Activated CD4-positive, alpha-beta T cell treated with anti-CD3 and anti-CD28 coated beads, Interleukin-10, Interleukin-2, amounts not matched to agents 100 ng/mL and 50 ng/mL, durations not matched to agents 16 hours and 8 hours (primary cell): Measurements from ENCODE around the gene LDLRAD4.
A peak's percentile ranks its signal among the peaks of the same experiment; 100 is the strongest.

Source experiments
- DNase-seq: peaks from one replicate; pipeline ENCODE4 v3.0.0-alpha.2; 2020

The LDLRAD4 gene

DNA sequence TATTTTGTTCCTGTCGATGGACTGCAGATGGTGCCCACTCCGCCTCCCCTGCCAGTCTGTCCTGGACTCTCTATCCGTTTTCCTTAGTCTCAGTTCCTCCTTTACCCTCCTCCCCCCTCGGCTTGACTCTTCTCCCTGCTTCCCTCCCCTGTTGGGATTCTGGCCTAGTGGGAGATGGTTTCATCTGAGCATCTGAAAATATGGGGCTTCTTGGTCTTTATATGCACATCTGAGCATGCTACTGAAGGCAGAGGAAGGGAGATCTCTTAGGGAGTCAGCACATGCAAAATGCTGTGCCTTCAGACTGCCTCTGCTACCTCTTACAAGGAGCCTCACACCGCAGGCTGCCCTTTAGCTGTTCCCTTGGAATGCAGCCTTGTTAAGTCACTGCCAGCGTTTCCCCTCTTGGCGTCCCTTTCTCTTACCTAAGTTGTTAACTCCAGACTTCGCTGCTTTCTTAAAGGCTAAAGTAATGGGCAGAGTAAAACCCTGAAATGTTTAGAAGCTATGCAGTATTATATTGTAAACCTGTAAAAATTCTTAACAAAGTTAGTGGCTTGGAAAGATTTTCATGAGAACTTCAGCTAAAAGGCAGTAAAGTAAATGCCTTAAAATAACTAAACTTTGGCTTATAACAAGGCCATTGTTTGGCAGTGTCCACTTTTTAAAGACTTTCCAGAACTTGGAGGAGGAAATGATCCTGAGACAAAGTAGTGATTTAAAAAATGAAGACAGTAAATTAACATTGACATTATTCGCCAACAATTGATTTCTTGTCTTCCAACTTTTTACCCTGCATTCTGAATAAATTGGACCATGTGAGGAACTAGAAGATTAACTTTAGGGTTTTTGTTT lies 49.8 kb downstream of the LDLRAD4 start:
- DNase-seq, result no peak

DNA sequence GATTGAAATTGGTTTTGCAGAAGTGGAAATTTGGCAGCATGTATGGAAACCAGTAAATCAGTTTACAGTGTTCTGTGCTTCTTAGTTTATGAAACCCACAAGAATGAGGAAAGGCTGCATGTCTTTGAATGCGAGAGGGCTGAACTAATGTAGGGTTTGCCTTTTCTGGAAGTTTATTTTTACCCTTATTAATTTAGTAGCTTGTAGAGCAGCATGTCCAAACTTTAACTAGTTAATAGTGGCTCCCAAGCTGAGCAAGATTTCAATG lies 50.4 kb downstream of the LDLRAD4 start:
- no peak for DNase-seq

DNA sequence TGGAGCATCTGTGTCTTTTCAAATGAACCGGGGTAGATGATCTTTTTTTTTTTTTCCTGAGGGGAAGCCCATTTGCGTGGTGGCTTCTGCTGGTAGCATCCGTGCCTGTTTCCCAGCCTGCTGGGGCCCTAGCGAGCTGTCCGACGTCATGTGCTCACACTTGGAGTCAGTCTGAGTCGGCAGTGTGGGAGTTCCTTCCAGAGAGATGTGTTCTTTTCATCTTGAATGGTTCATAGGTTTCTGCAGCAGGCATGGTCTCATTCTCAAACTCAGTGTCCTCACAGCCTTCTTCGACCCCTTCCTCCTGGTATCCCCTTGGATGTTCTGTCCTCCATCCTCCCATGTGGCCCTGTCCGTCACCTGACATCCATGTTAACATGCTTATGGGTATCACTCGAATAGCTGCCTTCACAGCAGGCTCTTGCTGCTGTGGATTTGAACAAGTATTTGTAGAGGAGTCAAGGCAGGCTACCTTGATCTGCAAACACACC lies 51.0 kb downstream of the LDLRAD4 start:
- DNase-seq, result peak; percentile 36

DNA sequence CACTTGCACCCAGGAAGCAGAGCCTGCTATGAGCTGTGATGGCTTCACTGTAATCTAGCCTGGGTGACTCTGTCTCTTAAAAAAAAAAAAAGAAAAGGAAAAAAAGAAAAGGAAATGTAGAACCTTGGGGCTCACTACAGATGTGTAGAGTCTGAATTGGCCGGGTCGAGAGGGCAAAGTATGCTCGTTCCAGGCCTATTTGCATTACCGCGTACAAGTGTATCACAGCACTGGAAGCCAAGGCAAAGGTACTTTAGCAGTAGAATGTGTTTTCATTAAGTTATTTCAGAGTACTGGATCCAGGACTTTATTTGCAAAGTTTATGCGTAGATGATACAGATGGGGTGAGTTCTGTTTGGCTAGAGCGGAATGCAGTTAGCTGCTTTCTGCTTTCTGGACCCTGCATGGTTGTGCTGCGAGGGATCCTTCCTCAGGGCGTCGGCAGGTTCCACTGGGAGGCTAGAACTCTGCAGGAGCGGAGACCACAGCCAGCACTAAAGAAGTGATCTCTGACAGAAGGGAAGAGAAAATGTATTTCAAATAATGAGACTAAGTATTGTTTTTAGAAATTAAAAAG lies 51.8 kb downstream of the LDLRAD4 start:
- no peak for DNase-seq

DNA sequence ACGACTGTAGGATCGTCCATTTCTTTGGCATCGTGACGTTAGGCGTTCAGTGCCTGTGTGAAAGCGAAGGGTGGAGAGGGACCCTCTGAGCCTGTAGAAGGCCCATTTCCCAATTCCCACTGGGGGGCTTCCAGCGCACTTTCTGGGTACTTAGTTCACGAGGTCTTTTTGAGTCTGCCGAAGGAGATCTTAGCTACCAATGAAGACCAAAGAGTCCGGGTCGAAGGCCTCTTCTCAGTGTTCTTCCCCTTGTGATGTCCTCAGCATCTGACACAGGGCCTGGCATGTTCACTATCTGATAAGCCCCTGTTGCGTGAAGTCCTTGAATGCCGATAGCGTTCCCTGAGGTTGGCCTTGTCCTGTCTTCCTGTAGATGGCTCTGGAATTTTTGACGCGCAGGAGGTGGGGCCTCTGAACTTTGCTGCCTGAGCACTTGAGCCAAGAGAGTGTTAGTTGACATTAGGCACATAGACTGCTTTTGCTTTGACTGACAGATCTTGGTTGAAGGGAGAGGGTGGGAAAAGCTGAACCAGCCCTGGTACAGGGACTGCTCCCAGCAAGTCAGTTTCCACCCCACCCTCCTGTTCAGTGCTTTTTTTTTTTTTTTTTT lies 52.8 kb downstream of the LDLRAD4 start:
- no peak for DNase-seq

DNA sequence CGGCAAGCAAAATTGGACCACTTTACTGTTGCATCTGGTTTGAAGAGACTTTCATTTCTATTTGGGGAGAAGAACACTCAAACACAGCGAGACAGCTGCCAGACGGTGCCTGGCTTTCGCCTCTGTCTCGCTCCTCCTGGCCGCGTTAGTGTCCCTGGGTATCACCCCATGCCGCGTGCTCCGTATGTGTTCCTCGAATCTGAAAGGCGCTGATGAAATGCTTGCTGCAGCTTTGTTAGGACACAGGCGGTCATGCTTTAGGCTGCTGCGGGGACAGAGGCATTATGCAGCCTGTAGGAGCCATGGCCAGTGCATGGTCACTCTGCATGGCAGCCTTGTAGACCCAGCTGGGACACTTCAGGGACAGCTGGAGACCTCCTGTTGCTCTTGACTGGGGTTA lies 53.9 kb downstream of the LDLRAD4 start:
- no peak for DNase-seq

DNA sequence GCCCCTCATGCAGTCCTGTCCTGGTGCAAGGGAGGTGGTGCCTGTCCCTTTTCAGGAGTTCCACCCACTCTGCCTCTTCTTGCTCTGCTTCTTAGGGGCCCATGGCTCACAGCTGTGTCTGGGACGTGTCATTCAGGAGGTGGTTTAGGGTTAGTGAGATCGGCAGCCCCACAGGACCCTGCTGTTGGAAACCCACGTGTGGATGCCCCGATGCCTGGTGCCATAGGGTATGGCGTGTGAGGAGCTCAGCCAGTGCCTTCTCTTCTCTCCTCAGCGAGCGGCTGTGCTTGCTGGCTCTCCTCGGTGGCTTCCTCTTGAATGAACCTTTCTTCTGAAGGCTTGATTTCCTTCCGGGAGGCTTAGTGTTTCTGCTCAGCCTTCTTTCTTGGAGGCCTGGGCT lies 55.2 kb downstream of the LDLRAD4 start:
- peak; percentile 54 for DNase-seq

DNA sequence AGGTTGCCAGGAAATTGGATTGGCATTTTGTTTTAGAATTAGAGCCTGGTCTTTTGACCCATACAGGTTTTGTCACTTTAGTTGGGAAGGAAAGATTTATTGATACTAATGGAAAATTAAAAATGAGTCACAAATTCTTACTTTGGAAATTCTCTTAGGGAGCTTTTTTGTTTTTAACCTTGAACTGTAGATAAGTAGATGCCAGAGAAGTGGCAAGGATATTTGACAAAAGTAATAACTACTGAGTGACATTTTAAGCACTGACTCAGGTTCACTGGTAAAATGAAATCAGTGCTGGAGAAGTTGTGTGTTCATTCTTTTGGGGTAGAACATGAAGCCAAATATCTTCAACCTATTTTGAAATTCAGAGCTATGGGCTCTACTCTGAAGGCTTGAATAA lies 56.5 kb downstream of the LDLRAD4 start:
- no peak for DNase-seq

DNA sequence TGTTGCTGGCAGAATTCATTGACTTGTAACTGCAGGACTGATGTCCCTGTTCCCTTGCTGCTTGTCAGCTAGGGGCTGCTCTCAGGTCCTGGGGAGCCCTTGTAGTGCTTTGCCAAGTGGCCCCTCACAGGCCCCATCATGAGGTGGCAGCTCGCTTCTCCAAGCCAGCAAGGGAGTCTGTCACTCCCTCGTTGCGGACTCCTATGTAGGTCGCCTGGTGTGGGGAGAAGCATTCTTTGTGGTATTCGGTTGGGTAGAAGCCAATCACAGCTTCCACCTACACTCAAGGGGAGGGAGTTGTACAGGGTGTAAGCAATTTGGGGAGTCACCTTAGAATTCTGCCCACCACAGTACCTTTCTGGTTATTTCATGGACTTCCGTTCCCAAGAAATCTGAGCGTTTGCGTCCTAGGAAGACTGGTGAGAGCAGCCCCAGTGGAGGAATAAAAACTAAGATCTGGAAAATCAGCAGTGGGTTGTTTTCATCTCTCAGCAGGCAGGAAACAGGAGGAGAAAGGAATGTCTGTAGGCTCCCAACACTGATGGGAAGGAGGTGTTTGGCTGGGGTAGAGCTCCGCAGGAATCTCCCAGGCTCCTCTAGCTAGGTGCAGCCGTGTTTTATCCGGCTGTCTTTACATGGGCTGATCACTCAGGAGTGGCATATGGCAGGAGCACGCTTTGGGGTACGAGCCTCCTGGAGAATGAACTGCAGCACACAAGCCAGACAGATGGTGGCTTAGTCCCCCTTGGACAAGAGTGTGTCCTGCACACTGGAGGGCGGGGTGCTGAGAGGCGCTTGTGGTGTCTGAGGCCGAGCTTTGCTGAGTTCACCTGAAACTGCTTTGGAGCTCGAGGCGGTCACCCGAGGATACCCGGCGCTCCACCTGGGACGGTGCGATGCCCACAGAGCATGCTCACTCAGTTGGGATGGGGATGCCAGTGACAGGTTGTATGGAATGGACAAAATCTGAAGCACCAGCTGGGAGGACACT lies 58.3 kb downstream of the LDLRAD4 start:
- DNase-seq, result peak; percentile 48

DNA sequence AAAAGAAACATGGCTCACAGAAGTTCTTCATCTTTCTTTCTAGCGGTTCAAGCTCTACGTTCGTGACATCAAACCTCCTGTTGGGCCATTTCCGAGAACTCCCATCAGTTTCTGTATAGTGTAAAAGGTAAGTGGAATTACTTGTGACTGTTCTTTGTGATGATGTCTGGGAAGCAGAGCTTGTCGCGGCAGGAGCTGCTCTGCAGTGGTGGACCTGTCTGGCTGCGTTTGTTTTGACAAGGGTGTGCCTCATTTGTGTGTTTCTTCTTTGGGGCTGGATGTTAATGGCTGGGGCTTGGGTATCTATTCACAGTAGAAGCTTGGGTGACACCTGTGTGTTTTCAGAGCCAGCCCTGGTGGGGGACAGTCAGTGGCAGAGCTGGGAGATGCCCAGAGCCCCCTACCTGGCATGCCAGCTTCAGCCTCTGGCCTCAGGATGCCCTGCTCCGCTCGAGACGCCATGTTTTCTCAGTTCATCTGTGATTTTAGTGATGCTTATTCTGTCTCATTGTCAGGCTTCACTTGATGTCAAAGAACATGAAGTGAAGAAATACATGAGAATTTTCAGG lies 59.6 kb downstream of the LDLRAD4 start:
- DNase-seq, result no peak

DNA sequence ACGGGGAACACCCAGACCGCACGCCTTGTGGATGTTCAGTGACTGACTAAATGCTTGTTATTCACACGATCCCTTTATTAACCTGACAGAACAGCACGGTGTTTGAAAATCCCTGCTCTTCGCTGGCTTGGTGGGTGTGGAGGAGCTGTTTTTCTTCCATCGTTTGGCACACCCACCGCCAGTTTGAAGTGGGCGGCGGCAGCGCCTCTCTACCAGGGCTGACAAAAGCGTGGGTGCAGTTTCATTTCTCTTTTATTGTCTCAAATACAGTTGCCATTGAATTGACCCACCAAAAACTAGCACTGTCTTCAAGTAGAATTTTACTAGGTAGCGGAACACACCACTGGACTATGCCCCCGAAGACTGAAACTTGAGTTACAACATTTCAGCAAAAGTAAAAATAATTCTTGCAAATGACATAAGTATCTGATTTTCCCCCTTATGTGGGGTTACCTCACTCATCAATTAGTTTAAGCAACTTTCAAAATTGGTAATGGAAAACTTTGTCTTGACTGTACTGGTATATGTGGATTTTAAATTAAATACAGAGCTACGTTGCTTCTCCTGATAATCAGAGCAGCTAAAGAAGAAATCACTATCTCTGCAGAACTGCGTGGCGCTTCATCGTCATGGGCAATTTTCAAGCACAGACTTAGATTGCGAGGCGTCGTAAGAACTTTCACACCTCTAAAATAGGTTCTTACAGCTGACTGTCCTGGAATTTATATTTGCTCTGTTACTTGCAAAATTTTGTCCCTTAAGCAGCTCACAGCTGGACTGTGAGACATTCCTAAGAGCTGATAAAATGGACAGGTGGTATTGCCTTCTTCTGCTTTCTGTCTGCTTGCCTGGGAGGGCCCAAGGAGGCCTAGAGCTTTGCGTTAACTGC lies 60.9 kb downstream of the LDLRAD4 start:
- DNase-seq, result peak; percentile 68

DNA sequence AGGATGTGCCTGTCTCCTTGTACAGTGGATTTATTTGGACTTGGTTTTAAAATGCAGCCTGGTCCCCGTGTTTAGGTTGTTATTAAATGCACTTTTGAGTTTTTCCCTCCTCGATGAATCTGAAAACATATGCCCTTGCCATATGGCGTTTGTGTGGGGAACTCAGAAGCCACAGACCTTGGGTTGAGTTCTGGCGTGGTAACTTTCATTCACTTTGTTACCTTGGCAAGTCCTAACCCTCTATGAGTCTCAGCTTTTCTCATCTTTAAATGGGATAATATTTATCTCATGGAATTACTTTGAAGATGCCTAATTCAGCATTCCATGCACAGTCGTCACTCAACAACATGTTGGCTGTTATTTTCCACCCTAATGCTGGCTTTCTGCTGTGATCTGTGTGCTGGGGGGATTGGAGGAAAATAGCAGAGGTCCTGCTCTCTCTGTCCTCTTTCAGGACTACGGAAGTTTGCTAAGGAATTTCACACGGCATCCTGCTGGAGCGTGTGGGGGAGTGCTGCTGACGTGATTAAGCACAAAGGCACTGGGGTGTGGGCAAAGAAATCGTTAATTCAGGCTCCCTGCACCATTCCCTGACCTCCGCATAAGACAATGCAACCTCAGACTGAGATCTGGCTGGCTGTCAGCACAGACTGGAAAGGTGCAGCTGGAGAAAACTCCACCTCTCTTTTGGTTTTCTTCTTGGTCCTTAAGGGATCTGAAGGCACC lies 61.7 kb downstream of the LDLRAD4 start:
- DNase-seq, result no peak

DNA sequence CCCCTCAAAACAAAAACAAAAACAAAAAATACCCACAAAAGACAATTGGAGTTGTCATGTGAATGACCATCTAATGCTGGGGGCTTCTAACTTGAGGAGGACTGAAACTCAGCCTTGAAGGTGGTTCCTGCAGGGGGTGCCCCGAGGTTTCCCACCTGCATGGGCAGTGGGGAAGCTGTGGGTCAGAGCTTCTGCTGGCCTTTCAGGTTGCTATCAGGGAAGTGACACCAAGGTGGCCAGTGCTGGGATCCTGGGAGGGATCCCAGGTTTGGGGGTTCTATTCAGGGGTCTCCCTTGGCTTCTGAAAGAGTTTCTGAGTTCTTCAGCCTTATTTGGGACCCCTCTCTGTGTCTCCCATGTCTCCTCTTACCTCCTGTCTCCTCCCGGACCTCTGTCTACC lies 62.8 kb downstream of the LDLRAD4 start:
- no peak for DNase-seq

DNA sequence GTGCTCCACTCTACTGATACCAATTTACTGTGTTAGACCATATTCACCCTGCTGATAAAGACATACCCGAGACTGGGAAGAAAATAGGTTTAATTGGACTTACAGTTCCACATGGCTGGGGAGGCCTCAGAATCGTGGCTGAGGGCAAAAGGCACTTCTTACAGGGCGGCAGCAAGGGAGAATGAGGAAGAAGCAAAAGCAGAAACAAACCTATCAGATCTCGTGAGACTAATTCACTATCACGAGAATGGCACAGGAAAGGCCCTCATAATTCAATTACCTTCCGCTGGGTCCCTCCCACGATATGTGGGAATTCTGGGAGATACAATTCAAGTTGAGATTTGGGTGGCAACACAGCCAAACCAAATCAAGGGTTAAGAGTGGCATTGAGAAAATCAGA lies 65.2 kb downstream of the LDLRAD4 start:
- no peak for DNase-seq

DNA sequence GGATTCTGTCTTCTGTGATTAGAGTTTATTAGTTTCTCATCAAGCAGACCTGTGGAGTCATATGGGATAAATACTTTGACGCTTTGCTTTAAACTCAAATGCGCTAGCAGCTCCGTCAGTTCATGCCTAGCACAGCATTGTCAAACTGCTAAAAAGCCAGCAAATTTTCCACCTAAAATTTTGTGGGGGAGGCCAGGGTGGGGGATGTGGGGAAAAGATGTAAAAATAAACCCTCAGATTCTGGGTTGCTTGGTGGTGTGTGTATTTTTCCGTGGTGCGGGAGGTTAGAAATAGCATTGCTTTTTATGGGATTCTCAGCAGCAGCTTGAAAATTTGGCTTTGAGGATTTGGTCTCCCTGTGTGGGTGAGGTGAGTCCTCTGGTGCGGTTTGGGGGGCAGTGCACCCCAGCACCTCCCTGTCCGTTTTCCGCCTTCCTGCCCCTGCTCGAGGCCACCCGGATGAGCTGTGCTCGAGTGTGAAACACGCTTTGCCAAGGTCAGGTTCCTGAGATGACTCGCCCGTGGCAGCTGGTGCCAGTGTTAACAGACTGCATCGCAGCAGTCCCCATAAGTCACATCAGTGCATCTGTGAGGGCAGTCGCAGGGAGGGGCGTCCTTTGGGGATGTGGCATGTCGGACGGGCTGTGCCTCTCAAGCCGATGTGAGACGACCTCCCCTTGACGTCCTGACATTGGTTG lies 65.9 kb downstream of the LDLRAD4 start:
- DNase-seq, result peak; percentile 91

DNA sequence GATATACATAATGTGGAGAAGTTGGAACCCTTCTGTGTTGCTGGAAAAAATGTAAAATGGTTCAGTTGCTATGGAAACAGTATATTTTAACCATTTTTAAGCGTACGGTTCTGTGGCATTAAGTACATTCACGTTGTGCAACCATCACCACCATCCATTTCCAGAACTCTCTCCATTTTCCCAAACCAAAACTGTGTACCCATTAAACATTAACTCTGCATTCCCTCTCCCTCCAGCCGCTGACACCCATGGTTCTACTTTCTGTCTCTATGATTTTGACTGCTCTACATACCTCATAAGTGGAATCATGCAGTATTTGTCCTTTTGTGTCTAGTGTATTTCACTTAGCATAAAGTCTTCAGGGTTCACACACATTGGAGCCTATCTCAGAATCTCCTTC lies 67.3 kb downstream of the LDLRAD4 start:
- DNase-seq, result no peak

DNA sequence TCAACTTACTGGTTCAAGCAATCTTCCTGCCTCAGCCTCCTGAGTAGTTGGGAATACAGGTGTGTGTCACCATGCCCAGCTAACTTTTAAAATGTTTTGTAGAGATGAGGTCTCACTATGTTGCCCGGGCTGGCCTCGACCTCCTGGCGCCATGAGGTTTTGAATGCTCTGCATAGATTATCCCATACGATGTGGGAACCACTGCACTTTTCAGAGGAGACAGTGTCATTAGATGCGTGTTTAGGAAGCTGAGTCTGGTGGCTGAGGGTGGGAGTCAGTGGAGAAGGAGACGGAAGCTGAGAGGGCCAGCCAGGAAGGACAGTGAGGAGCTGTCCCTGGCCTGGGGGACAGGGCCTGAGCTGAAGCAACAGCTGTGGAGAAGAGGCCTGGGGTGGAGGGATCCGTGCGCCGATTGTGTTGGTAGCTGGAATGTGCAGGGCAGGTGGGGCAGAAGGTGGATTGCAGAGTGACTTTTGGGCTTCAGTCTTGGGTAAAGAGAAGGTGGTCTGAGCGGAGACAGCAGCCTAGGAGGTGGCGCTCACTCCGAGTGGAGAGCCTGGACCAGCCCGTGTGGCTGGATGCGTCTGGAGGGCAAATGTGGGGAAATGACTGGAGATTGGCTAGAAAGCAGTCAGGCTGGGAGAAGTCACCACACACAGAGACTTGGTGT lies 68.0 kb downstream of the LDLRAD4 start:
- no peak for DNase-seq

DNA sequence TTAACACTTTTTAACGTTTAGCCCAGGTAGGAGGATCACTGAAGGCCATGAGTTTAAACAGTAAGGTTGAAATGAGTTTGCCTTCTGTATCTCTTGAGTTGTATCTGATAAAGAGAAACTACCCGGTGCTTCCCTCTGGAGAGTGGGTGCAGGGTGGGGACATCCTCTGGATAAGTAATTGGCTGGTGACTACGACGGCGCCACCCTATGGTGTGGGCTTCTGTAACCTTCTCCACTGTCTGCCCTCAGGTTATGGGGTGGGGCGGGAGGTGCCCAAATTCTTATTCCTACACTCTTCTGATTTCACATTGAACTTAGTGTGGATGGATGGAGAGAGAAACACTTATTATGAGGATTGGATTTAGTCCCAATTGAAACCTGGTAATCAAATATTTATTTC lies 68.8 kb downstream of the LDLRAD4 start:
- peak; percentile 36 for DNase-seq

DNA sequence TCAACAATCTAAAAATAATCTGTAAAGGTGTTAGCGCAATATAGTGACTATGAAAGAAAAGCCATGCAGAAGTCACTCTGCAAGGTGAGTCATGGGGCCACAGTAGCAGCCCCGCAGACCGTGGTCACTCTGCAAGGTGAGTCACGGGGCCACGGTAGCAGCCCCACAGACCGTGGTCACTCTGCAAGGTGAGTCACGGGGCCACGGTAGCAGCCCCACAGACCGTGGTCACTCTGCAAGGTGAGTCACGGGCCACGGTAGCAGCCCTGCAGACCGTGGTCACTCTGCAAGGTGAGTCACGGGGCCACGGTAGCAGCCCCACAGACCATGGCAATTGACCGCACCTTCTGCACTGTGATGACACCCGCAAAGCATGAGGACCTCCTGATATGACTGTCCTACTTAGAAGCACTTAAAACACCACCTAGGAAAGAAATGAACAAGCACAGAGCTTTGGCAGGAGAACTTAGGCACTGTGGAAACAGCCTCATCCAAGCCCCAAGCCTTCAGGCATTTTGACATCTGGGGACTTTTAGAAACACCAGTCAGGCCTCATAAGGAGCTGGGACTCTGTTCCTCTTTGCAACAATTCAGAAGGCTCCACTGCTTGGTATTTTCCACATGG lies 70.1 kb downstream of the LDLRAD4 start:
- peak; percentile 87 for DNase-seq
